Stomach (tissue), 9 donors: Measurements from ENCODE around the gene RAMP1. TPM values are rescaled to one million over a fixed set of nuclear protein-coding genes. Genes with fewer than 3 reads are reported as not detected.

ENCODE experiments used
- DNase-seq, 2 donors: peaks; one replicate each; pipeline versions ENCODE4 v3.0.0 to v3.0.0-alpha.2; 2013 to 2019
- H3K27ac ChIP-seq, 5 donors: fragments of 200-600 bp in 4 of 5; sonication (generic) in 4 of 5; one replicate each; pipeline ENCODE4 v1.5.1; 2013 to 2019; ENCODE audit warnings: mild to moderate bottlenecking in 1 of 5, moderate library complexity in 1 of 5
- H3K27me3 ChIP-seq, 3 donors: fragments of 200-600 bp; sonication (generic); one replicate each; pipeline ENCODE4 v1.5.1; 2017 to 2019; ENCODE audit warnings: mixed run types in 1 of 3
- H3K36me3 ChIP-seq, 4 donors: fragments of 200-600 bp; sonication (generic); 1 replicate in 3 of 4; 2 replicates in 1 of 4; pipeline ENCODE4 v1.5.1; 2016 to 2019
- H3K4me1 ChIP-seq, 4 donors: fragments of 200-600 bp; sonication (generic); one replicate each; pipeline ENCODE4 v1.5.1; 2016 to 2019
- H3K4me3 ChIP-seq, 4 donors: fragments of 200-600 bp; sonication (generic) in 3 of 4; one replicate each; pipeline ENCODE4 v1.5.1; 2016 to 2019; ENCODE audit warnings: mild to moderate bottlenecking in 1 of 4
- H3K9me3 ChIP-seq, 4 donors: fragments of 200-600 bp; sonication (generic); one replicate each; pipeline ENCODE4 v1.5.1; 2016 to 2019
- CTCF ChIP-seq, 7 experiments: fragments of 450-650 bp in 4 of 7; fragments of 200-600 bp in 3 of 7; sonication (generic) in 3 of 7; IDR thresholded peaks; one replicate each; pipeline ENCODE4 v1.5.1; 2016 to 2019; ENCODE audit warnings: antibody characterized with exemption in 7 of 7, control low read depth in 2 of 7, mild to moderate bottlenecking in 1 of 7
- EP300 ChIP-seq: sonication (generic); formaldehyde crosslinking; IDR thresholded peaks from one replicate; pipeline ENCODE4 v1.6.1; 2017; ENCODE audit warnings: antibody characterized with exemption
- POLR2A ChIP-seq, 4 donors: fragments of 450-650 bp; IDR thresholded peaks; one replicate each; pipeline ENCODE4 v1.6.1; 2016; ENCODE audit warnings: antibody characterized with exemption in 4 of 4, control low read depth in 2 of 4, mild to moderate bottlenecking in 1 of 4, moderate library complexity in 1 of 4
- POLR2AphosphoS5 ChIP-seq, 3 donors: sonication (generic); formaldehyde crosslinking; IDR thresholded peaks; one replicate each; pipeline ENCODE4 v1.6.1; 2016; ENCODE audit warnings: antibody characterized with exemption in 3 of 3
- WGBS, 5 donors: extraction: QIAGEN DNeasy Blood & Tissue Kit in 3 of 5; methylation state at CpG; one replicate each; pipeline versions ENCODE4 v1.1.5 to v1.1.7; 2013 to 2018; 5-methylcytosine and 5-hydroxymethylcytosine counted together
- intact Hi-C: fragments of 100-400 bp; cut with DNase I; formaldehyde crosslinking; loops from one replicate; pipeline ENCODE4 v1.15.1; 2023; ENCODE audit warnings: low total_unique reads
- polyA plus RNA-seq, 3 donors: library from polyadenylated mRNA; stranded (reverse); fragments of 200-250 nt; gene quantifications; one replicate each; pipeline ENCODE4 v1.2.3, GENCODE V29; 2013
- total RNA-seq, 5 donors: library from RNA; depleted of rRNA; stranded (reverse); fragments of >200 nt; gene quantifications; one replicate each; pipeline versions ENCODE4 v1.1.0 to v1.2.3, GENCODE V29; 2014 to 2016
- donor health status: healthy with polysubstance abuse.
- donor health status: Bipolar disorder and iron deficiency.
- donor health status: healthy.

RAMP1 gene
- total and polyA plus RNA-seq, 8 donors: 0.87 to 113 (median 31.8) TPM

- no peaks in the 10 kb centered on the region for H3K36me3 ChIP-seq
- intact Hi-C loops: no loop called here
- H3K27me3 ChIP-seq: no peaks in the 10 kb centered on the region
- TF ChIP-seq POLR2AphosphoS5 (IDR thresholded peaks at IDR 0.05) (no peak), POLR2A (IDR thresholded peaks at IDR 0.05) (no peak), EP300 (no peak), CTCF (IDR thresholded peaks at IDR 0.05) (no peak)
- DNase-seq: no peak
- H3K4me1 ChIP-seq: peaks cover 14 to 71% (median 45%) of the 10 kb centered on the region in 4 donors
- no peaks in the 10 kb centered on the region for H3K9me3 ChIP-seq
- H3K27ac ChIP-seq: peak overlapping the region in 4 of 5 donors; percentile 26 to 94 (median 77)
- WGBS, 5 donors: 89 to 96% (median 91%) methylated on average over 7 to 12 of the region's 12 CpGs
- no peak overlapping the region for H3K4me3 ChIP-seq
These were observed 35.6 kb downstream of the RAMP1 start for GRCh38 chr2:237894986-237895543.

GRCh38 chr2:237895544-237896506 is 36.4 kb downstream of the RAMP1 start:
- H3K9me3 ChIP-seq: no peaks in the 10 kb centered on the region
- H3K27me3 ChIP-seq: no peaks in the 10 kb centered on the region
- peaks cover 14 to 73% (median 45%) of the 10 kb centered on the region in 4 donors for H3K4me1 ChIP-seq
- intact Hi-C loops: no loop called here
- H3K27ac ChIP-seq: peak overlapping the region in 4 of 5 donors; percentile 26 to 94 (median 77)
- peak in 1 of 2 donors; percentile 68 for DNase-seq
- 76 to 87% (median 79%) methylated on average over 14 to 27 of the region's 27 CpGs for WGBS, 5 donors
- TF ChIP-seq EP300: peak; percentile 54
- TF ChIP-seq CTCF (IDR thresholded peaks at IDR 0.05): no peak
- peak in 2 of 3 donors; percentile 6 to 72 for TF ChIP-seq POLR2AphosphoS5 (IDR thresholded peaks at IDR 0.05)
- H3K36me3 ChIP-seq: no peaks in the 10 kb centered on the region
- H3K4me3 ChIP-seq: no peak overlapping the region

GRCh38 chr2:237896507-237896892 is 37.1 kb downstream of the RAMP1 start:
- TF ChIP-seq POLR2A (IDR thresholded peaks at IDR 0.05): no peak
- no peak for TF ChIP-seq POLR2AphosphoS5 (IDR thresholded peaks at IDR 0.05)
- no peak for TF ChIP-seq EP300
- no peak for TF ChIP-seq CTCF (IDR thresholded peaks at IDR 0.05)
- no peaks in the 10 kb centered on the region for H3K36me3 ChIP-seq
- H3K4me1 ChIP-seq: peaks cover 14 to 75% (median 45%) of the 10 kb centered on the region in 4 donors
- H3K27me3 ChIP-seq: no peaks in the 10 kb centered on the region
- H3K27ac ChIP-seq: peak overlapping the region in 4 of 5 donors; percentile 26 to 94 (median 77)
- DNase-seq: no peak
- intact Hi-C loops: no loop called here
- H3K4me3 ChIP-seq: no peak overlapping the region
- WGBS, 5 donors: 76 to 85% (median 79%) methylated on average over 7 of the region's 7 CpGs
- H3K9me3 ChIP-seq: no peaks in the 10 kb centered on the region

DNA sequence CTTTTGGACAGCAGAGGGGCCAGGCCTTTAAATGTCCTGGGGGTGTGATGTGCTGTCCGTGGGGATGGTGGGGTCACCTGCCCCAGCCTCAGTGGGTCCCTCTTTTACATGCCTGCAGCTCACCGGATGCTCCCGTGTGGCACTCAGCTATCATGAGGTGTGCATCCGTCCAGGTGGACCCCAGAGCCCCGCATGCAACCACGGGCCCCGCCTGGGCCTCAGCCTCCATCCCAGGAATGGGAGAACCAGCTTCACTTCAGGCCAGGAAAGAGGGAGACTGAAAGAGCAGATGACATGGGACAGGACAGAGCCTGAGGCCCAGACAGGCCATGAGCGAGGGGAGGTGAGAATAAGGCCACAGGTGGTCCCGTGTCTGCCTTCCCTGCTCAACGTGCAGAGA is 37.5 kb downstream of the RAMP1 start:
- no peak for DNase-seq
- peak overlapping the region in 4 of 5 donors; percentile 72 to 94 (median 78) for H3K27ac ChIP-seq

More for the DNA sequence above, 37.5 kb downstream of the RAMP1 start:
- no peak overlapping the region for H3K4me3 ChIP-seq
- intact Hi-C loops: no loop called here
- no peaks in the 10 kb centered on the region for H3K36me3 ChIP-seq
- no peaks in the 10 kb centered on the region for H3K27me3 ChIP-seq
- WGBS, 5 donors: 88 to 96% (median 91%) methylated on average over 9 to 10 of the region's 10 CpGs
- peaks cover 14 to 75% (median 45%) of the 10 kb centered on the region in 4 donors for H3K4me1 ChIP-seq
- TF ChIP-seq EP300: no peak
- no peak for TF ChIP-seq POLR2A (IDR thresholded peaks at IDR 0.05)
- TF ChIP-seq CTCF (IDR thresholded peaks at IDR 0.05): no peak
- TF ChIP-seq POLR2AphosphoS5 (IDR thresholded peaks at IDR 0.05): no peak
- H3K9me3 ChIP-seq: no peaks in the 10 kb centered on the region
